Measurements from ENCODE around the gene GRID1.

Gene GRID1

DNA sequence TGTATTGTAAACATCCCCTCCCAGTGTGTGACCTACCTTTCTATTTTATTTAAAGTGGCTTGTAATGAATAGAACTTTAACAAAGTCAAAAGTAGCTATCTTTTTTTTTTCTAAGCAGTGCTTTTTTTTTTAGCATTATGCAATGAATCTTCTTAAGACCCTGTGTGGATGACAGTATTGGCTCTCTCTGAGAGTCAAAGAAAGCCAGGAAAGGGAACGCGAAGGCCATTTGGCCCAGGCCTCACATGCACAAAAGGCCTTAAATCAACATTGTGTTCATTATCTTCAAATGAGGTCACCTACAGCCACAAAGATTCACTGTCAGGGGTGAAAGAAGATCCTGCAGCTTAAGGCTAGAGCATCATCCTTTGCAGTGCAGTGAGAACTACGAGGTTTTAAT lies 721.5 kb downstream of the GRID1 start:
- TF ChIP-seq, protein P1, sequence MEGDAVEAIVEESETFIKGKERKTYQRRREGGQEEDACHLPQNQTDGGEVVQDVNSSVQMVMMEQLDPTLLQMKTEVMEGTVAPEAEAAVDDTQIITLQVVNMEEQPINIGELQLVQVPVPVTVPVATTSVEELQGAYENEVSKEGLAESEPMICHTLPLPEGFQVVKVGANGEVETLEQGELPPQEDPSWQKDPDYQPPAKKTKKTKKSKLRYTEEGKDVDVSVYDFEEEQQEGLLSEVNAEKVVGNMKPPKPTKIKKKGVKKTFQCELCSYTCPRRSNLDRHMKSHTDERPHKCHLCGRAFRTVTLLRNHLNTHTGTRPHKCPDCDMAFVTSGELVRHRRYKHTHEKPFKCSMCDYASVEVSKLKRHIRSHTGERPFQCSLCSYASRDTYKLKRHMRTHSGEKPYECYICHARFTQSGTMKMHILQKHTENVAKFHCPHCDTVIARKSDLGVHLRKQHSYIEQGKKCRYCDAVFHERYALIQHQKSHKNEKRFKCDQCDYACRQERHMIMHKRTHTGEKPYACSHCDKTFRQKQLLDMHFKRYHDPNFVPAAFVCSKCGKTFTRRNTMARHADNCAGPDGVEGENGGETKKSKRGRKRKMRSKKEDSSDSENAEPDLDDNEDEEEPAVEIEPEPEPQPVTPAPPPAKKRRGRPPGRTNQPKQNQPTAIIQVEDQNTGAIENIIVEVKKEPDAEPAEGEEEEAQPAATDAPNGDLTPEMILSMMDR (IDR thresholded peaks at IDR 0.05; ENCODE audit: low read depth, low read length) = no peak
- H3K4me3 ChIP-seq (replicated peaks in 1 of 2; ENCODE audit: low read depth in 2 of 2, low read length in 2 of 2) = no peak overlapping the region
- no peak for DNase-seq (ENCODE audit: low read depth in 2 of 2)

- H3K4me3 ChIP-seq (replicated peaks in 1 of 2; ENCODE audit: low read depth in 2 of 2, low read length in 2 of 2) = no peak overlapping the region
- TF ChIP-seq, protein P1 (IDR thresholded peaks at IDR 0.05; ENCODE audit: low read depth, low read length) = no peak
- DNase-seq (ENCODE audit: low read depth in 2 of 2) = no peak
Measured at GRCh38 chr10:85643845-85644525, 722.6 kb downstream of the GRID1 start.

- no peak overlapping the region for H3K4me3 ChIP-seq (replicated peaks in 1 of 2; ENCODE audit: low read depth in 2 of 2, low read length in 2 of 2)
- TF ChIP-seq, protein P1 (IDR thresholded peaks at IDR 0.05; ENCODE audit: low read depth, low read length) = no peak
- no peak for DNase-seq (ENCODE audit: low read depth in 2 of 2)
Measured at GRCh38 chr10:85643171-85643844, 723.3 kb downstream of the GRID1 start.

DNA sequence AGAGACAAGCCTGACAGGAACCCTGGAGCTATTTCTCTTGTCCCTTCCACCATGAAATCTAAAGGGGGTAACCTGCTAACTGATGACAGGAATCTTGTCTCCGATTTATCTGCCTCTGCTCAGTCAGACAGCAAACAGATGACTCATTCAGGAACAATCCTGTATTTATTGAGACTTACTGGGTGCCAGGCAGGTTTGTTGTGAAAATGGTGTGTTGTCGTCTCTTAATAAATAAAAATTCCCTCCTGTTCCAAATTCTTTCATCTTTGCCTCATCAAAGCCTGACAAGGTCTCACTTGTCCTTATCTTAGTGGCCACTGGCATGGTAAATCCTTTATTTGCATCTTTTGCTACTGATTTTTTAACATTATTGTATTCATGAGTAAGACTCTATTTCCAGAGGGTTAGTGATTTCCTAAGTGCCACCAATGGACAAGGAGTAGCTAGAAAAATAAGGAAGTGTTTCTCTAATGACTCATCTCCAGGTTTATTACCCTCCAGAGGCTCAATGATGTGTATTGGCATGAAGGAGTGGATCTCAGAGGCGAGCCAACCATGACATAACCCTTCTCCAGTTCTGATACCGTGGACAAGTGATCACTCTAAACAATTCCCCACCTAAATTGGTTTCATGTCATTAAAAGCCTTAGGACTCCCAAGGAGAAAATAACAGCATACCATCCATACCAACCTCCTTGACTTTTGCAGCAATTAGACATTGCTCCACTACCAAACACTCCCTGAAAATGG lies 724.0 kb downstream of the GRID1 start:
- TF ChIP-seq, protein P1 (IDR thresholded peaks at IDR 0.05; ENCODE audit: low read depth, low read length) = no peak
- peak; percentile 1 to 34 for DNase-seq (ENCODE audit: low read depth in 2 of 2)
- no peak overlapping the region for H3K4me3 ChIP-seq (replicated peaks in 1 of 2; ENCODE audit: low read depth in 2 of 2, low read length in 2 of 2)

GRCh38 chr10:85642082-85642420 lies 724.5 kb downstream of the GRID1 start:
- H3K4me3 ChIP-seq (replicated peaks in 1 of 2; ENCODE audit: low read depth in 2 of 2, low read length in 2 of 2) = no peak overlapping the region
- peak; percentile 2 for DNase-seq (ENCODE audit: low read depth in 2 of 2)
- TF ChIP-seq, protein P1 (IDR thresholded peaks at IDR 0.05; ENCODE audit: low read depth, low read length) = no peak

- H3K4me3 ChIP-seq (replicated peaks in 1 of 2; ENCODE audit: low read depth in 2 of 2, low read length in 2 of 2) = no peak overlapping the region
- no peak for DNase-seq (ENCODE audit: low read depth in 2 of 2)
Measured at GRCh38 chr10:85641479-85642009, 725.1 kb downstream of the GRID1 start.

More at GRCh38 chr10:85641479-85642009, 725.1 kb downstream of the GRID1 start:
- TF ChIP-seq, protein P1 (IDR thresholded peaks at IDR 0.05; ENCODE audit: low read depth, low read length) = no peak
